GM18502 (cell line): ENCODE measurements around the gene GATA5.

ENCODE experiments used
- ATAC-seq: cut with Tn5 transposase; IDR thresholded peaks from one replicate; pipeline ENCODE4 v1.9.1; 2021; ENCODE audit warnings: mild to moderate bottlenecking; ENCODE audit not compliant: unreplicated experiment, poor library complexity

The GATA5 gene

DNA sequence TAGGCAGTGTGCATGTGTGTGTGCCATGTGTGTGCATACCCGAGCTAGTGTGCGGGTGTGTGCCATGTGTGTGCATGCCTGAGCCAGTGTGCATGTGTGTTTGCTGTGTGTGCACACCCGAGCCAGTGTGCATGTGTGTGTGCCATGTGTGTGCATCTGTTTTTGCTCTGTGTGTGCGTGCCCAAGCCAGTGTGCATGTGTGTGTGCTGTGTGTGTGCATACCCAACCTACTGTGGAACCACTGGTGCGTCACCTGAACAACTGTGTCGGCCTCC lies 54.1 kb downstream of the GATA5 start:
- no peak for ATAC-seq

DNA sequence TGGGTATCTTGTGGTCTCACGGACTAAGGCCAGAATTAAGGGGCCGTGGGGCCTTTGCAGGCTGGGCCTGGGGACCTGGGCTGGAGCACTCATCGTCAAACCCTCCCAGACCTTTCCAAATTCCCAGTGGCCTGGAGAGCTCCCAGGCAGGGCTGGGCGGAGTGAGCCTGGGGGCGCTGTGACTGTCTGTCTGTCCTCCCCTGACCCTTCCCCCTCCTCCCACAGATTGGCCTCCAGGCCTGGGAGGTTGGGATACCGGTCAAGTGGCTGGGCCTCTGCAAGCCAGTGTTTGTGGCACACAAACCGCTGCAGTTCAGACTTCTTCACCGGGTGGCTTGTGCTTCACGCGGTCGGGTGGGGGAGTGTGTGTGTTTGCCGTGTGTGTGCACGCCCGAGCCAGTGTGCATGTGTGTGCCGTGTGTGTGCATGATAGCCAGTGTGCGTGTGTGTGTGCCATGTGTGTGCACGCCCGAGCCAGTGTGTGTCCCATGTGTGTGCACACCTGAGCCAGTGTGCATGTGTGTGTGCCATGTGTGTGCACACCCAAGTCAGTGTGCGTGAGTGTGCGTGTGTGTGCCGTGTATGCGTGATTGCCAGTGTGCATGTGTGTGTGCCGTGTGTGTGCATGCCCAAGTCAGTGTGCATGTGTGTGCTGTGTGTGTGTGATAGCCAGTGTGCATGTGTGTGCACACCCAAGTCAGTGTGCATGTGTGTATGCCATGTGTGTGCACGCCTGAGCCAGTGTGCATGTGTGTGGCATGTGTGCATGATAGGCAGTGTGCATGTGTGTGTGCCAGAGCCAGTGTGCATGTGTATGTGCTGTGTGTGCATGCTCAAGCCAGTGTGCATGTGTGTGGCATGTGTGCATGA lies 54.7 kb downstream of the GATA5 start:
- ATAC-seq = no peak

DNA sequence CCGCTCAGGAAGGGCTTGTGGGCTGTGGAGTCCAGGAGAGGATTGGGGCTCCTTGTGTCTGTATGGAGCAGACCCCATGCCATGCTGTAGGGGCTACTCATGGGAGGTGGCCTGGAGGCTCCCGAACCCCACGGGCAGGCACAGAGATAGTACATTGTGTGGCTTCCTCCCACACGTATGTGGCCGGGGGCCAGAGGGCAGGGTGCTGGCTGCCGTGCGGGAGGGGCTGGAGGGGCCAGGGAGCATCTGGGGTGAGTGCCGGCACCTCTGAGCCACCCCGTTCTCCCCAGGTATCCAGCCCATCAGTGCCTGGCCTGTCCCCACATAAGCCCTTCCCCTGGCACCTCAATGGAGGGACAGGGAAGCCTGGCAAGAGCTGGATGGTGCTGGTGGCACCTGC lies 56.0 kb downstream of the GATA5 start:
- no peak for ATAC-seq

DNA sequence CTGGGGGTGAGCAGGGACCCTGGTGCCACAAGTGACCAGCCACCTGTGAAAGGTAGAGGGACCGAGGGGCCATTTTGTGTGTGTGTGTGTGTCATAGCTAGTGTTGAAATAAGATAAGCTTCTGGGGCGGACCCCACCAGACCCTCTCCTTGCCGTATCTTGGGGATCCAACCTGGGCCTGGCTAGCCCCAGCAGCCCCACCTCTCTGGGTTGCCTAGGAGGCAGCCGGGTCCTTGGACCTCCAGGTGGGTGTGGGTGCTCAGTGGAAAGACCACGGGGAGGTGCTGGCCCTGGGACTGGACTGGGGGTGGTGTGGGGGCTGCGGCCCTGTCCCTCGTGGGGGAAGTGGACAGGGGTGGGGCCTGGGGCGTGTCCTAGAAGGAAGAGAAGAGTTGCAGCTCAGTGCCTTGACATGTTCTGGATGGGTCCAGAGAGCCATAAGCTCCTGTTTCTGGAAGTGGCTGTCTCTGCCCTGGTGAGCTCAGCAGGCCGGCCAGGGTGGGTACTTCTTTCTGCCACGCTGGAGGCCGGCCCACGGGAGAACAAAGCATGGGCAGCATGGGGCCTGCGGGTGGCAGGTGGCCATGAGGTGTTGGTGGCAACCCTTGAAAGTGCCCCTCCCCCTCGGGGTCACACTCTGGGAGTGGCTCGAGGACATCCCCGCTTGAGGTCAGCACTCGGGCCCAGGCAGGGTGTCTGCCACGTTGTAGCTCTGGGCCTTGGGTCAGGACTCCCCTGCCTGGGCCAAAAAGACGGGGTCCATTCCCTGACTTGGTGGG lies 56.9 kb downstream of the GATA5 start:
- no peak for ATAC-seq

DNA sequence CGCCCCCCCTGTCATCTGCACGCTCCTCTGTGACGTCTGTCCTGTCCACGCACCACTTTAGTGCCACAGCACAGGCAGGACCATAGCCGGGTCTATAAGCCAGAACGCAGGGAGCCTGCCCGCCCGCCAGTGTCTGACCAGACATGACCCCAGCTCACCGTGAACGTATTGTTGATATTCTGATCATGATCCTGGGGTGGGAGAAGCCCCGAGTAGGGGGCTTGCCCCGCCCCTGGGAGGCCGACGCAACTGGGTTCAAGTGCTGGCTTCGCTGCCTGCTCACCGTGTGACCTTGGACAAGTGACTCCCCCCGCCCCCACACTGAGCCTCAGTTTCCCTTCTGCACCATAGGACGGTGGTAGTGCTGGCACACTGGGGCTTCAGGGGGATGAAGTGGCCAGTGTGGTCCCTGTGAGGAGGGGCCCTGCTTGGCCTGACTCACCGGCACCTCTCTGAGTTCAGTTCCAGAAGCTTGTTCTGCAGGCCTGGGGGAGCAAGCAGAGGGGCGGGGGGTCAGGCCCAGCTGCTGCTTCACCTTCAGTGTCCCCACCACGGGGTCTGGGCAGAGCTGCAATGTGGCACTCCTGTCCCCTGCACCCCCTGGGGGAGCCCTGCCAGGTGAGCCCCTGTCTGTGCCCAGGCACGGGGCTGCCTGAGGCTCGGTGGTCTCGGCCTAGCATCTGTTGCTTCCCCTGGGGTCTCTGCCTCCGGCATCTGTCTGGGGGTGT lies 57.6 kb downstream of the GATA5 start:
- ATAC-seq = no peak

DNA sequence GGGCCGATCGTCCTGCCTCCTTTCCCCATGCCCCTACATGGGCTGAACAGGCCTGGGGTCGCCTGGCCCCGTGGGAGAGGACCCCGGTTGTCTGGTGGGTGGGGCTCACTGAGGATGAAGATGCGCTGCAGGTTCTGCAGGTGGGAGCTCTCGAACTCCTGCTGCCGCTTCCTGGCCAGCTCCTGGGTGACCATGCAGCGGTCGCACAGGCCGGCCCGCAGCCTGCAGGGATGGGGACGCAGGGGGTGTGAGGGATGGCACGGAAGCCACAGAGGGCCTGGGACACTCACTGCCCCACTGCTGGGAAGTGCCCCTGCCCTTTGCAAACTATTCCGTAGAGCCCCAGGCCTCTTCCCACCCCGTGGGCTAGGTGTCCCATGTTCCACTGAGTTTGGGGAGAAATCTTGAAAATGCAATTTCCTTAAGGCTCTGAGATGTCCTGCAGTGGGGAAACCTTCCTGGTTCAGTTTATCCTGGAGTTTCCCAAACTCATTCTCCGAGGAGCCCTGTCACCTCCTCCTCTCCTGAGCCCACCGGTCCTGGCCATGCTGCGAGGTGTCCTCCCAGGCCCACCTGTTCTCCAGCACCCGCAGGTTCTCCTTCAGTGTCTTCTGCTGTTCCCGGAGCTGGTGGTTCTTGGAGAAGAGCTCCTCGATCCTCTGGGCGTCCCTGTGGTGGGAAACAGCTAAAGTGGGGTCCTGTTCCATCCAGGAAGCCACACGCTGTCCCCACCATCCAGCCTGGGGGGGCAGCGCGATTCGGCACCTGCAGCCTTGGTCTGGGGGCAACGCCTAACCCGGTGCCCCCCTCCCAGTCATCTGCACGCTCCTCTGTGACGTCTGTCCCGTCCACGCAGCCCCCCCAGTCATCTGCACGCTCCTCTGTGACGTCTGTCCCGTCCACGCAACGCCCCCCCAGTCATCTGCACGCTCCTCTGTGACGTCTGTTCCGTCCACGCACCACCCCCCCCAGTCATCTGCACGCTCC lies 58.9 kb downstream of the GATA5 start:
- ATAC-seq = no peak

DNA sequence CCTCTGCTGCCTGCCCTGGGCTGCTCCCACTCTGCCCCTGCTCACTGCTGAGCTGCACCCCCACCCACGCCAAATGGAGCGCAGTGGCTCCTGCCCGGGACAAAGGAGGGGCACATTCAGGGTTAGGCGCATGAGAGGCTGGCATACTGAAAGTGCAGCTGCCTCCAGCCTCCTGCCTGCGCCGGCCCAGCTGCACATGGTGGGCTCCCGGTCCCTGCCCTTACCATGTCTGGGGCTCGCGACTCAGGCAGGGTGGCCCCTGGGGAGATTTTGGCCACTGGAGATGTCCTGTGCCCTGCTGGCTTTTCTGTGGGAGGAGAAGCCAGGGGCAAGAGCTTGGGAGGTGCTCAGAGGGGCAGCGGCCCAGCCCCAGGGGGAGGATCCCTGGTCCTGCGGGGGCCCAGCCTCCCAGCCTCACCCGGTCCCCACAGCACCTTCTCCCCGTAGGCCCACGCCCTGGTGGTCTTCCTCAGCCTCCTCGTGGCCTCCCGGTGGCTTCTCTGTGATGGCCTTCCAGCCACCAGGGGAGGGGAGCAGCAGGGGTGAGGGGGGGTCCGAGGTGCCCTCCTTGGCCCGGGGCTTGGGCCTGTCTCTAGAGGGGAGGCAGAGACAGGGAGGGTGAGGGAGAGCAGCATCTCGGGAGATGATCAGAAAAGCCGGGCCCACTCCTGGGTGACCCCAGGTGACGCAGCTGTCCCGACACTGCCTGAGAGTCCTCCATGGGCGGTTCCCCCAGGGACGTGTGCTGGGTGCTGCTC lies 60.3 kb downstream of the GATA5 start:
- no peak for ATAC-seq

DNA sequence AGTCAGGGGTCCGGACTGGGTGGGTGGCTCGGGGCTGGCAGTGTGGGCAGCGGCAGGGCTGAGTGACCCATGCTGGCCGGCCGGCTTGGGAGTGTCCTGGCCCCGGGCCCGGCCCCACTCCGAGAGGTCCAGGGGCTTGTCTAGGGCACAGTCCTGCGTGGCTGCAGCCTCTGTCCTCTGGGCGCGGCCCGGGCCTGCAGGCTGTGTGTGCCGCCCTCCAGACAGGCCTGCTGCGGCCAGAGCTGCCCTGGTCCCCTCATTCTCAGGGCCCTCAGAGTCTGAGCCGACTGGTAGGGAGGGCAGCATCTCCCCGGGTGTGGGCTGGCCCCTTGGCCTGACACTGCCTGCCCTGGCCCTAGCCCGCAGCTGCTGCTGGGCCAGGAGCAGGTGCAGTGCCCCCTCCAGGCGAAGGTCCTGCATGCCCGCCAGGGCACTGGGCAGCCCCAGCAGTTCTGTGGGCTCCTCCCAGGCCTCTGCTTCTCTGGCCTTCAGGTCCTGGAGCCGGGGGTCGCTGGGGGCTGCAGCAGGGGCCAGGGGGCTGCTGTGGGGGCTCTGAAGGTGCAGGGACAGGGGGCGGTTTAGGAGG lies 61.8 kb downstream of the GATA5 start:
- ATAC-seq = no peak
